Measurements from ENCODE around the gene CABLES1. TPM values are rescaled to one million over a fixed set of nuclear protein-coding genes. Genes with fewer than 3 reads are reported as not detected.
"Not testable (repeated sequence)": the region's sequence is repeated elsewhere in the genome, so short reads cannot be mapped to it uniquely, and the experiment has no call there.

Gene CABLES1
- 8.9 and 11.8 TPM in 2 replicates for total RNA-seq (2014; rRNA removed; shearing (Covaris generic))

GRCh38 chr18:23134780-23135549 is at the start of gene CABLES1:
Gene CABLES1 (plus strand): TSS chr18:23135485. CDS start chr18:23135763, 278 bp downstream.
- DNase-seq (ENCODE audit: low spot score) = peak; percentile 59

GRCh38 chr18:23087352-23087751 is 47.9 kb upstream of the CABLES1 start:
- no peak for DNase-seq (ENCODE audit: low spot score)
- in situ Hi-C loops (cut with HindIII; ENCODE audit: low sequenced_read_pairs) = no loop called here

More at GRCh38 chr18:23134780-23135549, at the start of gene CABLES1:
- in situ Hi-C loops (cut with HindIII; ENCODE audit: low sequenced_read_pairs) = no loop called here

GRCh38 chr18:23088310-23088709 is 47.0 kb upstream of the CABLES1 start:
- in situ Hi-C loops (cut with HindIII; ENCODE audit: low sequenced_read_pairs) = no loop called here

GRCh38 chr18:23091017-23091993 is 44.0 kb upstream of the CABLES1 start:
- in situ Hi-C loops (cut with HindIII; ENCODE audit: low sequenced_read_pairs); DNase-seq (ENCODE audit: low spot score): not testable (repeated sequence)

More at GRCh38 chr18:23088310-23088709, 47.0 kb upstream of the CABLES1 start:
- no peak for DNase-seq (ENCODE audit: low spot score)

GRCh38 chr18:23092121-23092520 is 43.2 kb upstream of the CABLES1 start:
- in situ Hi-C loops (cut with HindIII; ENCODE audit: low sequenced_read_pairs) = no loop called here
- no peak for DNase-seq (ENCODE audit: low spot score)

GRCh38 chr18:23093130-23093529 is 42.2 kb upstream of the CABLES1 start:
- in situ Hi-C loops (cut with HindIII; ENCODE audit: low sequenced_read_pairs); DNase-seq (ENCODE audit: low spot score): not testable (repeated sequence)

GRCh38 chr18:23093772-23094171 is 41.5 kb upstream of the CABLES1 start:
- in situ Hi-C loops (cut with HindIII; ENCODE audit: low sequenced_read_pairs) = no loop called here
- no peak for DNase-seq (ENCODE audit: low spot score)

- DNase-seq (ENCODE audit: low spot score) = no peak
- in situ Hi-C loops (cut with HindIII; ENCODE audit: low sequenced_read_pairs) = no loop called here
These were observed 40.7 kb upstream of the CABLES1 start for GRCh38 chr18:23094411-23095190.

- in situ Hi-C loops (cut with HindIII; ENCODE audit: low sequenced_read_pairs) = no loop called here
- DNase-seq (ENCODE audit: low spot score) = no peak
These were observed 39.8 kb upstream of the CABLES1 start for GRCh38 chr18:23095463-23095862.

GRCh38 chr18:23097016-23097415 is 38.3 kb upstream of the CABLES1 start:
- in situ Hi-C loops (cut with HindIII; ENCODE audit: low sequenced_read_pairs); DNase-seq (ENCODE audit: low spot score): not testable (repeated sequence)

GRCh38 chr18:23099621-23100020 is 35.7 kb upstream of the CABLES1 start:
- DNase-seq (ENCODE audit: low spot score) = no peak
- in situ Hi-C loops (cut with HindIII; ENCODE audit: low sequenced_read_pairs) = no loop called here

- DNase-seq (ENCODE audit: low spot score) = no peak
- in situ Hi-C loops (cut with HindIII; ENCODE audit: low sequenced_read_pairs) = no loop called here
These were observed 33.3 kb upstream of the CABLES1 start for GRCh38 chr18:23101861-23102432.

GRCh38 chr18:23102493-23103261 is 32.6 kb upstream of the CABLES1 start:
- in situ Hi-C loops (cut with HindIII; ENCODE audit: low sequenced_read_pairs) = no loop called here

GRCh38 chr18:23103449-23103848 is 31.8 kb upstream of the CABLES1 start:
- in situ Hi-C loops (cut with HindIII; ENCODE audit: low sequenced_read_pairs) = no loop called here
- no peak for DNase-seq (ENCODE audit: low spot score)

More at GRCh38 chr18:23102493-23103261, 32.6 kb upstream of the CABLES1 start:
- no peak for DNase-seq (ENCODE audit: low spot score)

GRCh38 chr18:23105030-23105429 is 30.3 kb upstream of the CABLES1 start:
- DNase-seq (ENCODE audit: low spot score) = no peak
- in situ Hi-C loops (cut with HindIII; ENCODE audit: low sequenced_read_pairs) = no loop called here

- DNase-seq (ENCODE audit: low spot score) = no peak
- in situ Hi-C loops (cut with HindIII; ENCODE audit: low sequenced_read_pairs) = no loop called here
These were observed 29.6 kb upstream of the CABLES1 start for GRCh38 chr18:23105581-23106219.

GRCh38 chr18:23106575-23106974 is 28.7 kb upstream of the CABLES1 start:
- DNase-seq (ENCODE audit: low spot score) = no peak
- in situ Hi-C loops (cut with HindIII; ENCODE audit: low sequenced_read_pairs) = no loop called here

GRCh38 chr18:23107718-23108117 is 27.6 kb upstream of the CABLES1 start:
- in situ Hi-C loops (cut with HindIII; ENCODE audit: low sequenced_read_pairs) = no loop called here
- DNase-seq (ENCODE audit: low spot score) = no peak

Data from G401 (cell line).